ENCODE results near the gene ASB12. TPM values are rescaled to one million over a fixed set of nuclear protein-coding genes. Genes with fewer than 3 reads are reported as not detected.

Gene ASB12
- total and polyA plus RNA-seq, 7 donors, result 5.7 to 49.4 (median 26.9) TPM

- ATAC-seq (no peak), DNase-seq (no peak)
- Histone ChIP-seq H3K4me1 (no peaks in the 10 kb centered on the region), H3K27me3 (ENCODE audit: insufficient read depth in 3 of 3, low read length in 2 of 3) (no peaks in the 10 kb centered on the region), H3K27ac (no peak overlapping the region), H3K36me3 (ENCODE audit: insufficient read depth in 1 of 2, low read depth in 1 of 2) (peaks cover 0 to 4% of the 10 kb centered on the region in 2 donors), H3K4me3 (no peak overlapping the region), H3K9me3 (no peaks in the 10 kb centered on the region)
- WGBS, 3 donors, result 81 to 94% (median 87%) methylated on average over 3 of the region's 3 CpGs
- no peak for TF ChIP-seq CTCF (IDR thresholded peaks at IDR 0.05)
- intact Hi-C loops (cut with DNase I), result no loop called here
Observed at GRCh38 chrX:64188901-64189300, 41.5 kb downstream of the ASB12 start.

- Histone ChIP-seq H3K27me3 (ENCODE audit: insufficient read depth in 3 of 3, low read length in 2 of 3) (no peaks in the 10 kb centered on the region), H3K9me3 (no peaks in the 10 kb centered on the region), H3K4me3 (no peak overlapping the region), H3K27ac (no peak overlapping the region), H3K36me3 (ENCODE audit: insufficient read depth in 1 of 2, low read depth in 1 of 2) (peaks cover 0 to 4% of the 10 kb centered on the region in 2 donors), H3K4me1 (no peaks in the 10 kb centered on the region)
- no peak for DNase-seq
- TF ChIP-seq CTCF (IDR thresholded peaks at IDR 0.05), result no peak
- ATAC-seq, result no peak
- intact Hi-C loops (cut with DNase I), result no loop called here
Observed at GRCh38 chrX:64187762-64188150, 42.7 kb downstream of the ASB12 start.

- intact Hi-C loops (cut with DNase I), result no loop called here
- Histone ChIP-seq H3K9me3 (no peaks in the 10 kb centered on the region), H3K4me3 (no peak overlapping the region), H3K27me3 (ENCODE audit: insufficient read depth in 3 of 3, low read length in 2 of 3) (no peaks in the 10 kb centered on the region), H3K27ac (no peak overlapping the region), H3K4me1 (no peaks in the 10 kb centered on the region), H3K36me3 (ENCODE audit: insufficient read depth in 1 of 2, low read depth in 1 of 2) (peaks cover 0 to 4% of the 10 kb centered on the region in 2 donors)
- 67 to 100% (median 100%) methylated on average over 1 of the region's 1 CpG for WGBS, 3 donors
- no peak for DNase-seq
- no peak for TF ChIP-seq CTCF (IDR thresholded peaks at IDR 0.05)
- peak in 1 of 4 donors; percentile 48 for ATAC-seq
Observed at GRCh38 chrX:64186974-64187761, 43.2 kb downstream of the ASB12 start.

- DNase-seq (no peak), ATAC-seq (peak in 1 of 4 donors; percentile 41)
- Histone ChIP-seq H3K4me1 (no peaks in the 10 kb centered on the region), H3K36me3 (ENCODE audit: insufficient read depth in 1 of 2, low read depth in 1 of 2) (no peaks in the 10 kb centered on the region), H3K4me3 (no peak overlapping the region), H3K9me3 (no peaks in the 10 kb centered on the region), H3K27me3 (ENCODE audit: insufficient read depth in 3 of 3, low read length in 2 of 3) (no peaks in the 10 kb centered on the region), H3K27ac (no peak overlapping the region)
- TF ChIP-seq CTCF (IDR thresholded peaks at IDR 0.05), result no peak
- intact Hi-C loops (cut with DNase I), result no loop called here
- 31 to 41% (median 35%) methylated on average over 2 of the region's 2 CpGs for WGBS, 3 donors
Observed at GRCh38 chrX:64184396-64184795, 46.0 kb downstream of the ASB12 start.

GRCh38 chrX:64182208-64182607, 48.2 kb downstream of the ASB12 start:
- no peak overlapping the region for H3K27ac ChIP-seq
- ATAC-seq (no peak), DNase-seq (no peak)
- TF ChIP-seq CTCF (IDR thresholded peaks at IDR 0.05), result no peak
- H3K27me3 ChIP-seq (ENCODE audit: insufficient read depth in 3 of 3, low read length in 2 of 3), result no peaks in the 10 kb centered on the region
- intact Hi-C loops (cut with DNase I), result no loop called here
- H3K4me3 ChIP-seq, result no peak overlapping the region
- H3K36me3 ChIP-seq (ENCODE audit: insufficient read depth in 1 of 2, low read depth in 1 of 2), result no peaks in the 10 kb centered on the region
- no peaks in the 10 kb centered on the region for H3K4me1 ChIP-seq
- H3K9me3 ChIP-seq, result no peaks in the 10 kb centered on the region
- WGBS, 3 donors, result 73 to 100% (median 94%) methylated on average over 2 of the region's 2 CpGs

Data from psoas muscle (tissue), 8 donors.